Activated naive CD4-positive, alpha-beta T cell treated with anti-CD3 and anti-CD28 coated beads, Interleukin-2, amount 50 U/mL, for 16 hours (primary cell): ENCODE results near the gene SNIP1.
"Not testable (repeated sequence)": the region's sequence is repeated elsewhere in the genome, so short reads cannot be mapped to it uniquely, and the experiment has no call there.

Source experiments
- DNase-seq: peaks from one replicate; pipeline ENCODE4 v3.0.0-alpha.2; 2020

The SNIP1 gene

DNA sequence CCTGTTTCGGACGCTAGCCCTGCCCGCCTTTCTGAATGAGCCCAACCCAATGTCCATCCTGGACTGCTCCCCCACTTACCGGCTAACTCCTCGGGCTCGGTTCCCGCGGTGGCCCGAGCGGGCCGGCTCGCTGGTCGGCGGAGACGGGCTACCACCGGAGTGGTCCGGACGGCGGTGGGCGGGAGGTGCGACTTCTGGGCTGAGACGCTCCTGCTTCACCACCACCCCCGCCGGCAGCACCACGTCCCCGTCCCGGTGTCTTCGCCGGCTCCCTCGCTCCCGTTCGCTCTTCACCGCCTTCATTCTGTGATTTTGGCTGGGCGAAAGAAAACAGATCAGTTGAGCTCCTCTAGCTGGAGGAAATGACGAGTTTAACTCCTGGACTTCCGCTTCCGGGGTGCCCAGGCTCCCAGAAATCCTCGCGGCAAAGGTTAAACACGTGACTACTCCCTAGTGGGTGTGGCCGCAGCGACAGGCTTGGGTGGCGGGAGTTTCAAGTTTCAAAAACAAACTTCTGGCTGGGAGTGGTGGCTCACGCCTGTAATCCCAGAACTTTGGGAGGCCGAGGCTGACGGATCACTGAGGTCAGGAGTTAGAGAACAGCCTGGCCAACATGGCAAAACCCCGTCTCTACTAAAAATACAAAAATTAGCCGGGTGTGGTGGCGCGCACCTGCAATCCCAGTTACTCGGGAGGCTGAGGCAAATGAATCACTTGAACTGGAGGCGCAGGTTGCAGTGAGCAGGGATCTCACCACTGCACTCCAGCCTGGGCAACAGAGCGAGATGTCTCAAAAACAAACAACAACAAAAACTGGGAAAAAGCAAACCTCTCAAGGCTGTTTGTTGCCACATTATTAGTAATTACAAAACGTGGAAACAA, at the start of gene SNIP1:
Gene SNIP1 (minus strand): TSS at position 367 of the 882 bp plus-strand sequence. CDS start 64 bp downstream, at position 303.
- DNase-seq: peak; percentile 90

DNA sequence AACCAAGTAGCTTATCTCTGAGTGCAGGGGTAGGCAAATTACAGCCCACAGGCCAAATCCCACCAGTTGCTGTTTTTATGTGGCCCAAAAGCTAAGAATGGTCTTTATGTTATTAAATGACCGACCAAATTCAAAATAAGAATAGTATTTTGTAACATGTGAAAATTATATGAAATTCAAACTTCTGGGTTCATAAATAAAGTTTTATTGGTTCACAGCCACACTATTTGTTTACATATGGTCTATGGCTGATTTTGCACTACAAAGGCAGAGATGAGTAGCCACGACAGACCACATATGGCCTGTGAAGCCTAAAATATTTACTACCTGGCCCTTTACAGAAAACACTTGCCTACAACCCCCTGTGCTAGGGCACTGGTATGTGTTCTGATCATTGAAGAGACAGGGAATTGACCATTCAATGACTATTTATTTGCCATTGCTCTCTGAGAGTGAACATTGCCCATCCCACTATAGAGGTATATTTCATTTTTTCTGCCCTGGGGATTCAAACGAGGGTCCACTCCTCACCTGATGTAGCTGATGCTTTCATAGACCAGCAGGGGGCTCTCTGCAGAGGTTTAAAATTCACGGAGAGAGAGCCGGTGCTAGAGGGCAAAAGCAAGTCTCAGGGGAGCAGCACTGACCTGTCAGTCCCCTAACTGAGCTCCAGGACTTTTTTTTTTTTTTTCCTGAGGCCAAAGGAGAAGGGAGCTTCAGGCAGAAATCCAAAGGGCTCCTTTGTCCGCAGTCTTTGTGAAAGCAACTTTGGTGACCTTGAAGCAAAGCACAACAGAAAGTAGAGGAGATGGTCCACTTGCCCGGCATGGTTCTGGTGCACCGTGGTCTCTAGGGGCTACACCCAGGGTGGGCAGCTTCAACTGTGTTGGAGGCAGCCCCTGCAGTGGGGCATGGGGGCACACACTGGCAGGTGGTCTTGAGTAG, 48.9 kb upstream of the SNIP1 start:
- peak; percentile 23 for DNase-seq

DNA sequence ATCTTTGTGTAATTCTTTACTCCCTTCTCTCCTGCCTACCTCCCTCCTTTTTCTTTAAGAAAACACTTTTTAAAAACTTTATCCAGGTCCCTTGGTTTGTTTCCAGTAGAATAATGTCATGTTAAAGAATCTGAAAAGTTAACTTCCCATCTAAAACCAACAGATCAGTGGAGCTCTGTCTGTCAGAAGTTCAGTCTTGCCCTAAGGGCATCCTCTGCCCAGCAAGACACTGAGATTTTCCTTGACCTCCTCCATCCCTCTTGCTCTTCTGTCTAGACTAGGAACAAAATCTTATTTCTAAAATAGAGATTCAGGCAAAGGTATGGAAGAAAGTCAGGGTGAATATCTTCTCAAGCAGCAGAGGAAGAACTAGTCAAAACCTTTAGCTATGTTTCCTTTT, 47.3 kb upstream of the SNIP1 start:
- DNase-seq: no peak

DNA sequence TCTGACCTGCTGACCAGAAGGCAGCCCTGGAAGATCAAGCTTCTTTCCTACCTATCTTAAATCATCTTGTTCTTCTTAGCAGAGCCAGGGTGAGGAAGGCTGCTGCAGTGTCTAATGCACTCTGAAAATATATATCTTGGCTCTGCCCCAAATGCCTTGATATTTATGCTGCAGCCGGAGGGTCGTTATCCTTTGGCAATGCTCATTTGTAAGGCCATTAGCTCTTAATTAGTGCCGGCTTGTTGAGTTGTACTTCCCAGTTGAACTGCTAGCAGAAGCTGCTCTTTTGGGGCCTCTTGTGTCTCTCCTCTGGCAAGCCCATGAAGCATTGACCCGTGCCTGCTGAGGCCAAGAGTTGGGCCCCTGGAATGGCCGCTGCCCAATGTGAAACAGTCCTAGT, 45.8 kb upstream of the SNIP1 start:
- no peak for DNase-seq

- DNase-seq: no peak
Measured at GRCh38 chr1:37596182-37596667, 42.1 kb upstream of the SNIP1 start.

GRCh38 chr1:37595440-37596181, 41.5 kb upstream of the SNIP1 start, which contains the start of gene GNL2:
Gene GNL2, minus strand, starts transcription at chr1:37595937. Its CDS starts 115 bp downstream, at chr1:37595822.
- DNase-seq: peak; percentile 96

DNA sequence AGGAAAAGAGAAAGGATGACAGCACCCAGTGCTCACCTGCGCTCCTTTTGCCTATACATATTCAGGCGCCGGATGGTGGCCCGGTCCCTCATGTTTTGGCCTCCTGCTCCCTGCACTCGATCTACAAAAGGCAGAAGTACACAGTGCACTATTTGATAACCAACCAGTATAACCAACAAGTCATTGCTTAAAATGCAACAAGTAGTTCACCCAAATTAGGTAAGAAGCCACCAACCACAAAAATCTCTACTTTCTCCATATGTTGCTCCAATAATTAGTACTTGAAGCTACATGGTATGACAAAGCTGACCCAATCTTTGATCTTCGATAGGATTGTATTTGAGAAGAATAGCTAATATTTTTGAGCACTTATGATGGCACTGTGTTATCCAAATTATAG, 39.6 kb upstream of the SNIP1 start:
- DNase-seq: no peak

DNA sequence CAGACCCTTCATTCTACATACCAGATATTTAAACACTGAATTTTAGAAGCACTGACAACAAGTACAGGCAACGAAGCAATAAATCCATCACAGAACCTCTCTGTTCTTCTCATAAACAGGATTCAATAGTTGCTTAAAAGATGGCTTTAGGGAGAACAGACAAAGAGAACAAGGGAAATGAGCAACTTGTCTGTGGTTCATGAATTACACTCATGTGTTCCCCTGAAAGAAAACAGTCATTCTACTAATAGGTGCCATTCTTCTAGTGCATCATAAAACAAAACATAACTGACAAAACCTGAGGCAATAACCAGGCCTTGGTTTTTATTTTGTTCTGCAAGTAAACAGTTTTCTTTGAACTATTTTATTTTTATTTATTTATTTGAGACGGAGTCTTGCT, 34.8 kb upstream of the SNIP1 start:
- no peak for DNase-seq

DNA sequence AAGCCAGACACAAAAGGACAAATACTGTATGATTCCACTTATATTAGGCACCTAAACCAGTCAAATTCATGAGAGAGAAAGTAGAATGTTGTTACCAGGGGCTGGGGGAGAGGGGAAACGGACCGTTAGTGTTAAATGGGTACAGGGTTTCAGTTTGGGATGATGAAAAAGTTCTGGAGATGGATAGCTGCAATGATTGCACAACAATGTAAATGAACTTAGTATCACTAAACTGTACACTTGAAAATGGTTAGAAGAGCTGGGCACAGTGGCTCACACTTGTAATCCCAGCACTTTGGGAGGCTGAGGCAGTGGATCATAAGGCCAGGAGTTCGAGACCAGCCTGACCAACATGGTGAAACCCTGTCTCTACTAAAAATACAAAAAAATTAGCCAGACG, 30.5 kb upstream of the SNIP1 start:
- not testable (repeated sequence) for DNase-seq

DNA sequence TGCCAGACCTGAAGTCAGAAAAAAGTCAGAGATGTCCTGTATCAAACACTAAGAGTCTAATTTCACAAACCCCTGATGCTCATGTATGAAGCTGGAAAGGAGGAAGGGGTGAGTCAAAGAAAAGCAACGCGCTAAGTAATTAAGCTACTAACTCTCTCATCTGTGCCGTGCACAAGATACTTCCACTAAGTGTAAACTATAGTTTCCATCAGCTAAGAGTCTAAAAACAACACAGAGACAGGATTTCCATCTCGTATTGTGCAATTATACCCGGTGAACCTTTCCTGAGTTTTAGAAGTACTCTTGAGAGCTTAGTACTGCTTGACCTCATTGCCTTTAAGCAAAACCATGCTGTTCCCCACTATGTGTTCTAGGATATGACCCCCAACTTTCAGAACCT, 21.6 kb upstream of the SNIP1 start:
- DNase-seq: no peak

DNA sequence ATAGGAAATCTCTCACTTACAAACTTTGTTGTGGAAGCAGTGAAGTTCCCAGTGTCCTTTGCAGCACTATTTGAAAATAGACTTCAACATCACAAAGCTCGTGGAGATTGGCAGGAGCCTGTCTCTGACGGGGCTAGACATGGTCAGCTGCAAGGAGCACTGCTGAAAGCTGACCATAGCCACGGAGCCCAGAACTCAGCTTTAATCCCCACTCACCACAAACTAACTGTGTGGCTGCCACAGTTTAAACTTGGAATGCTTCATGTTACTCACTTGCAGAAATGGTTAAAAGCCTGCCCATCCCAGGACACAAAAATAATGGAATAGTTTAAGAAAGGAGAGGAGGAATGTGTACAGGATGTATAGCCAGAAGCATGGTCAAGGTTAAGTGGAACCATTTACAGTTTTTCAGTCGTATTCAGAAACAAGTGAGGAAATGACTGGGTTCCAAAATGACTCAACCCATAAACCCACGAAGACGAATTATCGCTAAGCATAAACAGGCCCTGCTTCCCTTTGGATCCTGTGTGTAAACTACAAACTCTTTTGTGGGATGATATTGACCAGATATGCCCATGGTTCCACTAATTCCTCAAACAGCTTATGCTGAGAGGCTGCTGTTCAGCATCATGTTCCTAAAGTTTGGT, 20.9 kb upstream of the SNIP1 start:
- no peak for DNase-seq

DNA sequence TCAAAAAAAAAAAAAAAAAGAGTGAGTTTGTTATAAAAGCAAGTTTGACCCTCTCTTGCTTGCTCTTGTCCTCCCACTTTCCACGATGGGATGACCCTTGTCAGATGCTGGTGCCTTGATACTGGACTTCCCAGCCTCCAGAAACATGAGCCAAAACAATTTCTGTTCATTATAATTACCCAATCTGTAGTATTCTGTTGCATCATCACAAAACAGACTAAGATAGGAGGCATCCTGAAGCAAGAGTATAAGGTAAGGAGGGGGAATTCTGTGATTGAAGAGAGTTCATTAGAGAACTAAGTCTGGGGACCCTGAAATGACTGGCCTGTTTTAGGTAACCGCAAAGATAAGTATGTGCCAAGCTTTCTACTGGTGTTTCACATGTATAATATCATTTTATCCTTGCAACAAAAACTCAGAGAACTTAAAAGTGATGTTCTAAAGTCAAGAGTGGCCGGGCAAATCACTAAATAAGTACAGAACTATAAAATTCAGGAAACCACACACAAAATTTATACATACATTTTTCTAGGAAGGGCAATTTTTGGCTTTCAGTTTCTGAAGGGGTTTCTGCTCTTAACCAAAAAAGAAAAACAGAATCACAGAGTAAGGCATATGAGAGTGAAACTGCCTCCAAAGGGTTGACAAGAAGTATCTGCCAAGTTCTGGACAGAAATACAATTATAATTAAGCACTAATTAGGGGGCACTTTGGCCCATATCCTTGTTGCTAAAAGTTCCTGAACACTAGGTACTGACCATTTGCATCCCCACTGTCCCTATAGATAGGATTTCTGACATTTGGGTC, 16.6 kb upstream of the SNIP1 start:
- DNase-seq: no peak

DNA sequence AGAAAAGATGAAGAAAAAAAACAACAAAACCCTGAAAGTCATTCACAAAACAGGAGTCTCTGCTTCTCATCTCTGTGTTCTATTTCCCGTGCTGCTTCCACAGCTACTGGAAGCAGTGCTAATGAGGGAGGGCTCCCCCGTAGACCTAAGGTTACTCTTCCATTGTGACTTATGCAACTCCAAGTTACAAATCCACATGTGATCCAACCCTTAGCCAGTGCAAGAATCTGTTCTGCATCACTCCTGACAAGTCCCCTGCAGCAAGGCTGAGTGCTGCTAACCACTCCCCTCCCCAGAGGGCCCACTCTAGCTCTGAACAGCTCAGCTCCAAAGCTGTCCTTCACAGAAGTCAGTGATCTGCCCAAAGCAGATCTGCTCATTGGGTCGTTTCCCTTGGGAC, 12.9 kb upstream of the SNIP1 start:
- DNase-seq: no peak

DNA sequence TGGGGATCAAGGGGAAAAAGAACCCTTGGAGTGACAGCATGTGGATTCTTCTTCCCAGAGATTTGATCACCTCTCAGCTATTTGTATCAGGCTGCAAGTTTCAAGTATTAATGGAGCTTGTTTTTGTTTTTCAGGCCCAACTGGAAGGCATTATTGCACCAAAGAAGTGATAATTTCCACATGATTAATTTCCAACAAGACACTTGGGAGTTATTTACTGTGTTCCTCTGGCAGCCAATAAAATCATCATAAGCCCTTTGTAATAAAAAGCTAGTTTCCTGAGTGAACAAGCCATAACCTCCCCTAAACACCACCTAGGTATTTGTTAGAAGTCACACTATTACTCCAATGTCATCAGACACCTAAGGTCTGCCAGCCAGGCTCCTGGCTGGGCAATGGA, 10.8 kb upstream of the SNIP1 start:
- DNase-seq: no peak

GRCh38 chr1:37562984-37563383, 8.9 kb upstream of the SNIP1 start:
- DNase-seq: no peak

DNA sequence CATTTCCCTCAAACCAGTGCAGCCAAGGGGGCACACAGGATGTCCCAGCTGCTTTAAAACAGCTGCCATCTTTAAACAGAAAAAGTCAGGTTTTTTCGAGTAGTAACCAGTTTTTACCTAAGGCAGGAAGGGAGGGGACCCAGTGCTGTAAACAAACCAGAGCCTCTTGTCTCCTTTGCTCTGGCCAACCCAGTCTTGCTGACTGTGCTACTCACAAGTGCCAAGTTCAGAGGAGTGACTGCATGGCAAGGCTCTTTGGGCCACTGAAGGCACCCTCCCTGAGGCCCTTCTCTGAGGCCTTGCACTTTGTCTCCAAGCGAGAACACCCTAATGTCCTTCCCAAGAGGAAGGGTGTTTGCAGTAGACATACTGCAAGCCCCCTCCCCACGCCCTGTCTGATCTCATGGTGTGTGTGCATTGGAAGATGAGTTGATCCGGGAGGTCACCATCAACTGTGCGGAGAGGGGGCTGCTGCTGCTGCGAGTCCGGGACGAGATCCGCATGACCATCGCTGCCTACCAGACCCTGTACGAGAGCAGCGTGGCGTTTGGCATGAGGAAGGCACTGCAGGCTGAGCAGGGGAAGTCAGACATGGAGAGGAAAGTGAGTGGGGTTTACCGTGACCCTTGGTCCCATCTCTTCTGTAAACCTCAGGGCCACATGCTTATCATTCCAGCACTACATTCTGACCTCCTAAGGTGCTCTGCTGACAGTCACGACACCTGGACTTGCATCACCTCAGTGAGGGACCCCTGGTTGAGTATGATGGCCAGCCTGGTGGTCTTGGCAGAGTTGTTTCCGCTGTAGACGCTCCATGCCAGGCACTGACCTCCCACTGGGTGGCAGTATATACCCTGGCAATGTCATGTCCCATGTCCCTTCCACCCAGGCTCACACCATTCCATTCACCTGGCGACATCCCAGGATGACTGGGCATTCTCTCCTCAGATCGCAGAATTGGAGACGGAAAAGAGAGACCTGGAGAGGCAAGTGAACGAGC, 7.3 kb upstream of the SNIP1 start:
- DNase-seq: peak; percentile 26

DNA sequence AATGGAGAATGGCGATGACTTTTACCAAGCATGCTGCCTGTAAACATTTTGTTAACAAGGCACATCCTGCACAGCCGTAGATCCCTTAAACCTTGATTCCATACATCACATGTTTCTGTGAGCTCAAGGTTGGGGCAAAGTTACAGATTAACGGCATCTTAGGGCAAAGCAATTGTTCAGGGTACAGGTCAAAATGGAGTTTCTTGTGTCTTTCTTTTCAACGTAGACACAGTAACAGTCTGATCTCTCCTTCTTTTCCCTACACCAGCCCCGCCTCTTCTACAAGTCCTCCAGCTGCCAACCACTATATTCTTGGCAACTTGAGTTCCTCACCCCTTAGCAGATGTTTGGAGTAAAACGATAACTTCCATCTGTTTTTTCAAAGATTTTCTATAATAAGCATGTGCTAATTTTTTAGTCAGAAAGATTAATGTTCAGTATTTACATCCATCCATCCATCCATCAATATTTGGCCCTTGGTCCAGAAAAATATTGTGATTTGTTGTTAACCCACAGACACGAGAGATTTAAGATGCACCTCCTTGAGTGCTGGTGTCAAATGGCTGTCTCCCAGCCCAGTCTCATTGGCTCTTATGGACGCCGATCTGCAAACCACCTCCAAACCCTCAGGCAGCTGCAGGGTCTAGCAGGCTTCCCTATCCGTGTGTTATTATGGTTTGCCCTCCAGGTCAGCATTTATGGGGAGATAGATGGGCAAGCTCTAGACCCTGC, 6.5 kb upstream of the SNIP1 start:
- DNase-seq: no peak

DNA sequence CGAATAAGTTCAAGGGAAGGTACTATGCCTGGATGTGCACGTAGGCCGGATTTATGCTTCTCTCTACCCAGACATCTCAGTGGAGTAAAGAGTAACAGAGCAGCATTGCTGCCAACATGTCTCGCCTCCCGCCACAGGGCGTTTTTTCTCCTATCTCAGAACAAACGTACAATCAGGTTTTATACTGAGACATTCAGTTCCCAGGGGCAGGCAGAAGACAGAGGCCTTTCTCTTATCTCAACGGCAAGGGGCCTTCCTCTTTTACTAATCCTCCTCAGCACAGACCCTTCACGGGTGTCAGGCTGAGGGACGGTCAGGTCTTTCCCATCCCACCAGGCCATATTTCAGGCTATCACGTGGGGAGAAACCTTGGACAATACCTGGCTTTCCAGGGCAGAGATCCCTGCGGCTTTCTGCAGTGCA, 5.9 kb upstream of the SNIP1 start:
- DNase-seq: not testable (repeated sequence)

- DNase-seq: no peak
Measured at GRCh38 chr1:37559080-37559479, 5.0 kb upstream of the SNIP1 start.
